Endothelial cell (in vitro differentiated cells): Measurements from ENCODE around the gene WDR5. TPM values are rescaled to one million over a fixed set of nuclear protein-coding genes. Genes with fewer than 3 reads are reported as not detected.
A peak's percentile ranks its signal among the peaks of the same experiment; 100 is the strongest.

ENCODE experiments used
- DNase-seq: peaks from one replicate; pipeline ENCODE4 v3.0.0; 2021; ENCODE audit warnings: low spot score
- H3K27ac Mint-ChIP-seq: one replicate; pipeline ENCODE4 v1.8.0; 2021; ENCODE audit warnings: mixed read lengths, inconsistent platforms; ENCODE audit not compliant: unreplicated experiment
- H3K27me3 Mint-ChIP-seq: one replicate; pipeline ENCODE4 v1.8.0; 2021; ENCODE audit warnings: mild to moderate bottlenecking, moderate library complexity, mixed read lengths, inconsistent platforms; ENCODE audit not compliant: unreplicated experiment
- H3K36me3 Mint-ChIP-seq: one replicate; pipeline ENCODE4 v1.8.0; 2021; ENCODE audit warnings: mild to moderate bottlenecking, low read depth, mixed read lengths, inconsistent platforms; ENCODE audit not compliant: unreplicated experiment
- H3K4me1 Mint-ChIP-seq: one replicate; pipeline ENCODE4 v1.8.0; 2021; ENCODE audit warnings: mild to moderate bottlenecking, mixed read lengths, inconsistent platforms; ENCODE audit not compliant: unreplicated experiment
- H3K4me3 Mint-ChIP-seq: one replicate; pipeline ENCODE4 v1.8.0; 2021; ENCODE audit warnings: mild to moderate bottlenecking, mixed read lengths, inconsistent platforms; ENCODE audit not compliant: unreplicated experiment
- H3K9me3 Mint-ChIP-seq: one replicate; pipeline ENCODE4 v1.8.0; 2021; ENCODE audit warnings: mixed read lengths, inconsistent platforms; ENCODE audit not compliant: unreplicated experiment
- total RNA-seq: library from RNA; stranded (reverse); fragmentation: NEBNext Ultra II Directional; extraction: Animal tissue kit (Norgen Biotek cat#: 25700); gene quantifications from one replicate; pipeline ENCODE4 v1.2.1, GENCODE V29; 2021; ENCODE audit not compliant: unreplicated experiment
- TF ChIP-seq, protein P1 (sequence below): fragments of 200-600 bp; sonication (generic); IDR thresholded peaks from one replicate; pipeline ENCODE4 v1.5.0; 2021; ENCODE audit warnings: antibody characterized with exemption; ENCODE audit not compliant: unreplicated experiment

WDR5 gene
- total RNA-seq, 1 donor from 2014 or later, result 26.5 TPM

DNA sequence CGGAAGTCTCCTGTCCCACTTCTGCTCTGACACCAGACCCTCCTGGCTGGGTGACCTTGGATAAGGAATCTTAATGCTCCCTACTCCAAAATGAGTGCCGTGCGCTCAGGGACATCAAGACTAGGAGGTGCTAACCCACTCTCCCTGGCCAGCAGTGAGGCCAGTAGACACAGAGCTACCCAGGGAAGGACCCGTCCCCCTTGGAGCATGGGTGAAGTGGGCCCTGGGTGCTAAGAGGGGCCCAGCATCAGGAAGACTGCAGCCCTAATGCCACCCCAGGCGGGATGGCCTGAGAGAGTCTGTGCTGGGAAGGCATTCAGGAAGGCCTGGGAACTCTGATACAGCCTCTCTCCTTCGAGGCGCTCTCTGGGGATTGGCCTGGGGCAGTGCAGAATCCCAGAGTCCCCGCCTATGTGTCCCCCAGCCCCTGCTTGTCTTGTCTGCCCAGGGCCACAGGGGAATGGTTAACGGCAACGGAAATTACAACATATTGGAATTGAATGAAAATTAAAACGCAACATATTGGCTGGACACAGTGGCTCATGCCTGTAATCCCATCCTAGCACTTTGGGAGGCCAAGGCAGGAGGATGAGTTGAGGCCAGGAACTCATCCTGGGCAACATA, 58.1 kb downstream of the WDR5 start:
- Mint-ChIP-seq H3K9me3 (no peaks in the 10 kb centered on the region), H3K36me3 (peaks cover 4% of the 10 kb centered on the region), H3K4me3 (no peak overlapping the region), H3K4me1 (peaks cover 12% of the 10 kb centered on the region), H3K27ac (no peak overlapping the region), H3K27me3 (peaks cover 8% of the 10 kb centered on the region)
- TF ChIP-seq, protein P1, sequence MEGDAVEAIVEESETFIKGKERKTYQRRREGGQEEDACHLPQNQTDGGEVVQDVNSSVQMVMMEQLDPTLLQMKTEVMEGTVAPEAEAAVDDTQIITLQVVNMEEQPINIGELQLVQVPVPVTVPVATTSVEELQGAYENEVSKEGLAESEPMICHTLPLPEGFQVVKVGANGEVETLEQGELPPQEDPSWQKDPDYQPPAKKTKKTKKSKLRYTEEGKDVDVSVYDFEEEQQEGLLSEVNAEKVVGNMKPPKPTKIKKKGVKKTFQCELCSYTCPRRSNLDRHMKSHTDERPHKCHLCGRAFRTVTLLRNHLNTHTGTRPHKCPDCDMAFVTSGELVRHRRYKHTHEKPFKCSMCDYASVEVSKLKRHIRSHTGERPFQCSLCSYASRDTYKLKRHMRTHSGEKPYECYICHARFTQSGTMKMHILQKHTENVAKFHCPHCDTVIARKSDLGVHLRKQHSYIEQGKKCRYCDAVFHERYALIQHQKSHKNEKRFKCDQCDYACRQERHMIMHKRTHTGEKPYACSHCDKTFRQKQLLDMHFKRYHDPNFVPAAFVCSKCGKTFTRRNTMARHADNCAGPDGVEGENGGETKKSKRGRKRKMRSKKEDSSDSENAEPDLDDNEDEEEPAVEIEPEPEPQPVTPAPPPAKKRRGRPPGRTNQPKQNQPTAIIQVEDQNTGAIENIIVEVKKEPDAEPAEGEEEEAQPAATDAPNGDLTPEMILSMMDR, result no peak
- no peak for DNase-seq

DNA sequence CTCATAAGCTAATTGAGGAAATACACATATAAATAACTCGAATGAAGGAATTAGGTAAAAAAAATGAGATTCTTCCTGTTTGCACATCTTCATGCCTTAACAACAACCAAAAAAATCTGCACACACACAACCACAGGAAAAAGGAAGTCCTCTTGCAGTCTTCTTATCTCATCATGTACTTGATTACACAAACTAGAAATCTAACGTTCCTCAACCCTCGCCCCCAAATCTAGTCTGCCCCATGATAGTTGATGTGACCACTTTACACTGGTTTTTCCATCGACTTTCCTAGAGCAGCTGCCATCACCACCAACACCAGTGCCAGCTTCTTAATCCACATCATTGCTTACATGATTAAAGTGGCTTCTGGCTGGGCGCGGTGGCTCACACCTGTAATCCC, 59.7 kb downstream of the WDR5 start:
- H3K4me3 Mint-ChIP-seq, result no peak overlapping the region

GRCh38 chr9:134196911-134197310, 61.0 kb downstream of the WDR5 start:
- peaks cover 1% of the 10 kb centered on the region for H3K36me3 Mint-ChIP-seq
- no peak overlapping the region for H3K27ac Mint-ChIP-seq
- TF ChIP-seq, protein P1, result no peak
- no peak for DNase-seq
- H3K4me3 Mint-ChIP-seq, result no peak overlapping the region
- H3K4me1 Mint-ChIP-seq, result peaks cover 8% of the 10 kb centered on the region
- peaks cover 2% of the 10 kb centered on the region for H3K27me3 Mint-ChIP-seq
- no peaks in the 10 kb centered on the region for H3K9me3 Mint-ChIP-seq

More for the DNA sequence above, 59.7 kb downstream of the WDR5 start:
- TF ChIP-seq, protein P1, result no peak
- peak overlapping the region; percentile 70 for H3K27ac Mint-ChIP-seq
- peaks cover 5% of the 10 kb centered on the region for H3K27me3 Mint-ChIP-seq
- no peaks in the 10 kb centered on the region for H3K9me3 Mint-ChIP-seq
- peaks cover 4% of the 10 kb centered on the region for H3K36me3 Mint-ChIP-seq
- peaks cover 8% of the 10 kb centered on the region for H3K4me1 Mint-ChIP-seq
- no peak for DNase-seq

GRCh38 chr9:134198791-134199190, 62.9 kb downstream of the WDR5 start:
- no peak for DNase-seq
- H3K27me3 Mint-ChIP-seq, result no peaks in the 10 kb centered on the region
- no peak overlapping the region for H3K4me3 Mint-ChIP-seq
- TF ChIP-seq, protein P1, result no peak
- no peaks in the 10 kb centered on the region for H3K9me3 Mint-ChIP-seq
- no peaks in the 10 kb centered on the region for H3K36me3 Mint-ChIP-seq
- peaks cover 8% of the 10 kb centered on the region for H3K4me1 Mint-ChIP-seq
- H3K27ac Mint-ChIP-seq, result no peak overlapping the region

DNA sequence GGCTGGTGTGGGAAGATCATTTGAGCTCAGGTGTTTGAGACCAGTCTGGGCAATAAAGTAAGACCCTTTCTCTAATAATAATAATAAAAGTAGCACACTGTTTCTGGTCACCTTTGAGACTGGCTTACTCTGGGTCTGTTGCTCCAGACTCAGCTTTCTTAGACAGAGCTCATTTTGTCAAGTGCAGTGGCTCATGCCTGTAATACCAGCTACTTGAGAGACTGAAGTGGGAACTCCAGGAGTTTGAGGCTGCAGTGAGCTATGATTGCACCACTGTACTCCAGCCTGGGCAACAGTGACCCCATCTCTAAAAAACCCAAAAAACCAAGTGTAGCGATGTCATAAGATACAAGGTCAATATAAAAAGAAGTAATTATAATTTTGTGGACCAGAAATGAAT, 64.8 kb downstream of the WDR5 start:
- H3K4me3 Mint-ChIP-seq, result no peak overlapping the region
- H3K9me3 Mint-ChIP-seq, result no peaks in the 10 kb centered on the region
- peaks cover 16% of the 10 kb centered on the region for H3K4me1 Mint-ChIP-seq
- TF ChIP-seq, protein P1, result no peak
- H3K27ac Mint-ChIP-seq, result no peak overlapping the region
- DNase-seq, result no peak
- H3K27me3 Mint-ChIP-seq, result peaks cover 3% of the 10 kb centered on the region
- no peaks in the 10 kb centered on the region for H3K36me3 Mint-ChIP-seq
